ENCODE measurements around the gene ANK3. TPM values are rescaled to one million over a fixed set of nuclear protein-coding genes. Genes with fewer than 3 reads are reported as not detected.

ANK3 gene
- total and polyA plus RNA-seq, 2 donors (not counting 3 experiments of a cell fraction or from before 2014, with no cell fraction given), result 0.88 to 8.5 TPM

DNA sequence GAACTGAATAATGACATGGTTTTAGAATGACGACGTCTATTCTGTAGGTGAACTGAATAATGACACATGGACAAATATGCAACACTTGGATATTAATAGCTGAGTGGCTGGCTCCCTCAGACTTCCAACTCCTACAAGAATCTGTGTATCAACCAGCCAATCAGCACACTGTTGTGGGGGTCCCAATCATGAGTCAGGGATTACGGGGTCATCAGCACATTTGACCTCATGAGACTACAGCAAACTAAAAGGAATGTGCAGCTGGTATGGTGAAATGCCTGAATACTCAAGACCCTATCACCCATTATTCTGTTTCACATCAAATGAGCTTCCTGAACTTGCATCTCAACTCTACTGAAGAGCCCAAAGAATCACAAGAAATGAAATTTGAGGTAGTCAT lies 192.5 kb downstream of the ANK3 start:
- Histone ChIP-seq H3K36me3 (ENCODE audit: control insufficient read depth in 2 of 2, extremely low read depth in 1 of 2, insufficient read depth in 2 of 2, low read length in 2 of 2) (no peaks in the 10 kb centered on the region), H3K9me1 (replicated peaks; ENCODE audit: control insufficient read depth, extremely low read depth, insufficient read depth, low read length) (no peaks in the 10 kb centered on the region), H3K9me3 (replicated peaks; ENCODE audit: control insufficient read depth, insufficient read depth, low read length) (no peaks in the 10 kb centered on the region), H2AFZ (ENCODE audit: low read depth, low read length) (no peak overlapping the region), H3K4me1 (ENCODE audit: control insufficient read depth, extremely low read depth, insufficient read depth, low read length) (no peaks in the 10 kb centered on the region), H3K4me2 (ENCODE audit: insufficient read depth, low read length) (no peak overlapping the region), H3K9ac (replicated peaks; ENCODE audit: extremely low read depth, insufficient read depth, low read length) (no peak overlapping the region), H4K20me1 (replicated peaks; ENCODE audit: control insufficient read depth, extremely low read depth, insufficient read depth, low read length) (no peaks in the 10 kb centered on the region), H3K27ac (ENCODE audit: insufficient read depth, low read depth, low read length) (no peak overlapping the region), H3K4me3 (replicated peaks in 1 of 3; ENCODE audit: insufficient read depth in 1 of 3, low read depth in 1 of 3, low read length in 3 of 3) (no peak overlapping the region), H3K79me2 (ENCODE audit: control insufficient read depth, insufficient read depth, low read length) (no peaks in the 10 kb centered on the region), H3K27me3 (ENCODE audit: control insufficient read depth in 2 of 2, insufficient read depth in 2 of 2, low read length in 2 of 2) (no peaks in the 10 kb centered on the region)
- TF ChIP-seq GATA2 (IDR thresholded peaks at IDR 0.05; ENCODE audit: insufficient read depth, insufficient read length, low read depth, low read length), result no peak
- no peak for TF ChIP-seq EZH2 (IDR thresholded peaks at IDR 0.05; ENCODE audit: borderline replicate concordance, low read depth, low read length, severe bottlenecking)
- no peak for TF ChIP-seq JUN (IDR thresholded peaks at IDR 0.05; ENCODE audit: borderline replicate concordance, insufficient read depth, insufficient read length, low read depth)
- TF ChIP-seq, protein P1, sequence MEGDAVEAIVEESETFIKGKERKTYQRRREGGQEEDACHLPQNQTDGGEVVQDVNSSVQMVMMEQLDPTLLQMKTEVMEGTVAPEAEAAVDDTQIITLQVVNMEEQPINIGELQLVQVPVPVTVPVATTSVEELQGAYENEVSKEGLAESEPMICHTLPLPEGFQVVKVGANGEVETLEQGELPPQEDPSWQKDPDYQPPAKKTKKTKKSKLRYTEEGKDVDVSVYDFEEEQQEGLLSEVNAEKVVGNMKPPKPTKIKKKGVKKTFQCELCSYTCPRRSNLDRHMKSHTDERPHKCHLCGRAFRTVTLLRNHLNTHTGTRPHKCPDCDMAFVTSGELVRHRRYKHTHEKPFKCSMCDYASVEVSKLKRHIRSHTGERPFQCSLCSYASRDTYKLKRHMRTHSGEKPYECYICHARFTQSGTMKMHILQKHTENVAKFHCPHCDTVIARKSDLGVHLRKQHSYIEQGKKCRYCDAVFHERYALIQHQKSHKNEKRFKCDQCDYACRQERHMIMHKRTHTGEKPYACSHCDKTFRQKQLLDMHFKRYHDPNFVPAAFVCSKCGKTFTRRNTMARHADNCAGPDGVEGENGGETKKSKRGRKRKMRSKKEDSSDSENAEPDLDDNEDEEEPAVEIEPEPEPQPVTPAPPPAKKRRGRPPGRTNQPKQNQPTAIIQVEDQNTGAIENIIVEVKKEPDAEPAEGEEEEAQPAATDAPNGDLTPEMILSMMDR (IDR thresholded peaks at IDR 0.05; ENCODE audit: extremely low read depth in 1 of 2, insufficient read depth in 1 of 2, low read depth in 1 of 2, low read length in 2 of 2), result no peak
- TF ChIP-seq MYC (IDR thresholded peaks at IDR 0.05; ENCODE audit: low read depth, low read length), result no peak
- no peak for TF ChIP-seq POLR2AphosphoS5 (IDR thresholded peaks at IDR 0.05; ENCODE audit: insufficient read depth, low read depth, low read length)
- TF ChIP-seq, protein P2, sequence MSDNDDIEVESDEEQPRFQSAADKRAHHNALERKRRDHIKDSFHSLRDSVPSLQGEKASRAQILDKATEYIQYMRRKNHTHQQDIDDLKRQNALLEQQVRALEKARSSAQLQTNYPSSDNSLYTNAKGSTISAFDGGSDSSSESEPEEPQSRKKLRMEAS (IDR thresholded peaks at IDR 0.05; ENCODE audit: insufficient read depth, insufficient read length), result no peak
- TF ChIP-seq FOS (IDR thresholded peaks at IDR 0.05; ENCODE audit: borderline replicate concordance, insufficient read depth, low read length), result no peak
- no peak for TF ChIP-seq POLR2A (IDR thresholded peaks at IDR 0.05; ENCODE audit: low read depth, low read length)
- ChIA-PET CTCF (interaction anchor here (1.0 to 3.6 kb wide), 9 partner anchors 8 to 571 kb away, joined by 3 to 17 read pairs (median 5); no protein-coding TSS in a partner anchor), POLR2A (interaction anchor here (0.6 kb wide), 1 partner anchor 97 kb away, joined by 9 read pairs; no protein-coding TSS in a partner anchor)
- no TSS peak for BruUV-seq (replicated peaks)
- DNase-seq (ENCODE audit: low read depth, low spot score) (no peak), FAIRE-seq (no peak)
- intact Hi-C loops (cut with micrococcal nuclease) (no loop called here), dilution Hi-C loops (cut with MboI; ENCODE audit: extremely low pct_ligation_motif_present, low sequenced_read_pairs) (no loop called here)
